HepG2 (cell line): ENCODE measurements around the gene MTMR3. TPM values are rescaled to one million over a fixed set of nuclear protein-coding genes. Genes with fewer than 3 reads are reported as not detected.
A peak's percentile ranks its signal among the peaks of the same experiment; 100 is the strongest.

Experiments
- AGO2 ChIP-seq: fragments of 200-400 bp; formaldehyde crosslinking; optimal IDR thresholded peaks from 2 replicates; pipeline ENCODE3; 2017; ENCODE audit warnings: mild to moderate bottlenecking, low read depth, low read length, moderate library complexity
- ARNT ChIP-seq: fragments of 450-650 bp; IDR thresholded peaks from 2 replicates; pipeline ENCODE4 v1.6.1; 2017
- CBX5 ChIP-seq: sonication (generic); formaldehyde crosslinking; IDR thresholded peaks from 2 replicates; pipeline ENCODE4 v1.4.0; 2020; ENCODE audit warnings: missing genetic modification reagents, borderline replicate concordance
- HNRNPL ChIP-seq: fragments of 200-400 bp; formaldehyde crosslinking; IDR thresholded peaks from 2 replicates; pipeline ENCODE4 v1.6.1; 2017; ENCODE audit warnings: mild to moderate bottlenecking, low read depth, low read length
- HOXA7 ChIP-seq: sonication (generic); formaldehyde crosslinking; IDR thresholded peaks from 2 replicates; pipeline ENCODE4 v1.8.1; 2022; ENCODE audit warnings: mild to moderate bottlenecking, missing genetic modification reagents, moderate library complexity
- IRX3 ChIP-seq: sonication (generic); formaldehyde crosslinking; IDR thresholded peaks from 2 replicates; pipeline ENCODE4 v1.8.1; 2023; ENCODE audit warnings: mild to moderate bottlenecking, low read depth, missing genetic modification reagents, borderline replicate concordance
- MXD4 ChIP-seq: IDR thresholded peaks from 2 replicates; pipeline ENCODE4 v1.6.1; 2016; ENCODE audit warnings: mild to moderate bottlenecking, missing biosample characterization, missing genetic modification reagents
- NPAS2 ChIP-seq: sonication (generic); formaldehyde crosslinking; IDR thresholded peaks from 2 replicates; pipeline ENCODE4 v1.8.0; 2022; ENCODE audit warnings: mild to moderate bottlenecking, missing genetic modification reagents, borderline replicate concordance
- NR2F2 ChIP-seq: IDR thresholded peaks from 2 replicates; pipeline ENCODE4 v1.6.1; 2012; ENCODE audit warnings: low read depth, inconsistent platforms, borderline replicate concordance
- ONECUT2 ChIP-seq: sonication (generic); formaldehyde crosslinking; IDR thresholded peaks from 2 replicates; pipeline ENCODE4 v1.4.0; 2020; ENCODE audit warnings: missing genetic modification reagents
- PRPF4 ChIP-seq: fragments of 200-400 bp; formaldehyde crosslinking; IDR thresholded peaks from 2 replicates; pipeline ENCODE4 v1.6.1; 2016; ENCODE audit warnings: low read length, low read depth; ENCODE audit not compliant: poor library complexity, severe bottlenecking
- SALL2 ChIP-seq: sonication (generic); formaldehyde crosslinking; IDR thresholded peaks from 2 replicates; pipeline ENCODE4 v1.8.1; 2023; ENCODE audit warnings: mild to moderate bottlenecking, missing genetic modification reagents, inconsistent platforms
- ZFP36L2 ChIP-seq: sonication (generic); formaldehyde crosslinking; IDR thresholded peaks from 2 replicates; pipeline ENCODE4 v1.4.0; 2020; ENCODE audit warnings: missing genetic modification reagents
- ZFP82 ChIP-seq: sonication (generic); formaldehyde crosslinking; IDR thresholded peaks from 2 replicates; pipeline ENCODE4 v1.5.1; 2020; ENCODE audit warnings: mild to moderate bottlenecking, missing genetic modification reagents, borderline replicate concordance
- ZFP90 ChIP-seq: sonication (generic); formaldehyde crosslinking; IDR thresholded peaks from 2 replicates; pipeline ENCODE4 v1.8.0; 2022; ENCODE audit warnings: missing genetic modification reagents, mild to moderate bottlenecking, inconsistent platforms, borderline replicate concordance
- ZNF121 ChIP-seq: sonication (generic); formaldehyde crosslinking; IDR thresholded peaks from 2 replicates; pipeline ENCODE4 v1.5.0; 2020; ENCODE audit warnings: mild to moderate bottlenecking, missing genetic modification reagents
- ZNF333 ChIP-seq: sonication (generic); formaldehyde crosslinking; IDR thresholded peaks from 2 replicates; pipeline ENCODE4 v1.4.0; 2020; ENCODE audit warnings: mild to moderate bottlenecking, missing genetic modification reagents, borderline replicate concordance
- polyA plus RNA-seq, 8 experiments: library from polyadenylated mRNA; depleted of rRNA in 3 of 8; stranded (reverse) in 7 of 8; unstranded in 1 of 8; fragments of >200 nt; fragmentation: Illumina TruSeq in 4 of 8; extraction: Trizol in 4 of 8; gene quantifications; 2 replicates each; pipeline versions ENCODE4 v1.2.1 to v1.2.3, GENCODE V29; 2011 to 2016; ENCODE audit warnings: low read depth in 4 of 8, missing spikeins in 1 of 8, mixed read lengths in 1 of 8; ENCODE audit not compliant: insufficient read depth in 1 of 8
- total RNA-seq, 5 experiments: library from RNA; depleted of rRNA; stranded (reverse); fragments of >200 nt; fragmentation: Illumina TruSeq; extraction: Trizol; gene quantifications; 2 replicates each; pipeline ENCODE4 v1.2.3, GENCODE V29; 2016; ENCODE audit warnings: low read depth in 1 of 5
- TF ChIP-seq, protein P1 (sequence below): sonication (generic); formaldehyde crosslinking; IDR thresholded peaks from 2 replicates; pipeline ENCODE4 v1.4.0; 2020; ENCODE audit warnings: mild to moderate bottlenecking, missing genetic modification reagents
- TF ChIP-seq, protein P2 (sequence below): sonication (generic); formaldehyde crosslinking; IDR thresholded peaks from 2 replicates; pipeline ENCODE4 v1.4.0; 2020; ENCODE audit warnings: missing genetic modification reagents; ENCODE audit errors: not compliant biosample characterization
- TF ChIP-seq, protein P3 (sequence below): sonication (generic); formaldehyde crosslinking; IDR thresholded peaks from 2 replicates; pipeline ENCODE4 v1.5.0; 2020; ENCODE audit warnings: missing genetic modification reagents
- TF ChIP-seq, protein P4 (sequence below): sonication (generic); formaldehyde crosslinking; IDR thresholded peaks from 2 replicates; pipeline ENCODE4 v1.8.0; 2022; ENCODE audit warnings: mild to moderate bottlenecking, missing genetic modification reagents, moderate library complexity
- TF ChIP-seq, protein P5 (sequence below), 2 experiments: sonication (generic) in 1 of 2; formaldehyde crosslinking in 1 of 2; IDR thresholded peaks; 2 replicates each; pipeline versions ENCODE4 v1.5.1 to v1.6.1; 2011 to 2020; ENCODE audit warnings: borderline replicate concordance in 1 of 2, low read depth in 1 of 2, low read length in 1 of 2, mild to moderate bottlenecking in 1 of 2, missing genetic modification reagents in 1 of 2, moderate library complexity in 1 of 2
- TF ChIP-seq, protein P6 (sequence below): sonication (generic); formaldehyde crosslinking; IDR thresholded peaks from 2 replicates; pipeline ENCODE4 v1.8.0; 2022; ENCODE audit warnings: mild to moderate bottlenecking, missing genetic modification reagents, moderate library complexity

Gene MTMR3
- total and polyA plus RNA-seq, 2 of the 13 experiments (the other 11 are each of a cell fraction or from before 2014, with no cell fraction given), result 12.6 to 24.8 TPM

DNA sequence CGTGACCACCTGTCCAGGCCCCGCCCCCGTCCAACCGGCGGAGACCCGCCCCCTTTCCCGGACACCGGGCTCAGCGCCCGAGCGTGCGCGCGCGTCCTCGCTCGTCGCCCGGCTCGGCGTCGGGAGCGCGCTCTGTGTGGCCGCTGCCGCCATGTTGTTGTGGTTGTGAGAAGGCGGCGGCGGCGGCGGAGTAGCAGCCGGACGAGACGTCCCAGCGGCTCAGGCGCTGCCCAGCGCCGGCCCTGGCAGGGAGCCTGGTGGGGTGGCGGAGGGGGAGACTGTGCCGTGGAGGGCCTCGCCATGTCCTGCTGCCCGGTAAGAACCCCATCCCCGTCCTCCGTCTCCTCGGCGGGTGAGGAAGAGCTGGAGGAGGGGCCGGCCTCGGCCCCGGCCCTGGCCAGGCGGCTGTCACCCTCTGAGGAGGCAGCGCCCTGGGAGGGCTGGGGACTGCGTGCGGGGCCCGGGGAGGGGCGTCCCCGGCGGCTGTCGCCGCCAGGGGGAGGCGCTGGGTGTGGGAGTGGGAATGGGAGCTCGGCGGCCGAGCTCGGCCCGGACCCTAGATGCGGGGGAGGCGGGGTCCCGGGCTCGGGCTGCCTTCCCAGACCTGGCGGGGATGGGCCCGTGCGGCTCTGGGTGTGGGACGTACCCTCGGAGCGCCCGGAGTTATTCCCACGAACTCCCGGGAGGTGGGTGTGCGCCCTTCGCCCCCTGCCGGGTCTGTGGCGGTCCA, at the start of gene MTMR3 (continued):
- TF ChIP-seq HNRNPL (no peak), NPAS2 (no peak), ZNF121 (no peak), ZFP82 (CRISPR knock-in tag) (no peak), ZFP36L2 (no peak), SALL2 (CRISPR knock-in tag) (peak; percentile 54; the same call in 1 of the 2 replicates), AGO2 (peak; percentile 54), HOXA7 (CRISPR knock-in tag) (no peak), ONECUT2 (CRISPR knock-in tag) (no peak), IRX3 (no peak), CBX5 (CRISPR knock-in tag) (no peak), ZNF333 (no peak; the same call in 1 of the 2 replicates), NR2F2 (no peak), ZFP90 (CRISPR knock-in tag) (peak; percentile 63; the same call in 1 of the 2 replicates), MXD4 (CRISPR knock-in tag) (peak; percentile 68; the same call in 1 of the 2 replicates), PRPF4 (no peak), ARNT (no peak)
- TF ChIP-seq, protein P1, sequence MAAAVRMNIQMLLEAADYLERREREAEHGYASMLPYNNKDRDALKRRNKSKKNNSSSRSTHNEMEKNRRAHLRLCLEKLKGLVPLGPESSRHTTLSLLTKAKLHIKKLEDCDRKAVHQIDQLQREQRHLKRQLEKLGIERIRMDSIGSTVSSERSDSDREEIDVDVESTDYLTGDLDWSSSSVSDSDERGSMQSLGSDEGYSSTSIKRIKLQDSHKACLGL (CRISPR knock-in tag), result no peak; the same call in 1 of the 2 replicates
- TF ChIP-seq, protein P2, sequence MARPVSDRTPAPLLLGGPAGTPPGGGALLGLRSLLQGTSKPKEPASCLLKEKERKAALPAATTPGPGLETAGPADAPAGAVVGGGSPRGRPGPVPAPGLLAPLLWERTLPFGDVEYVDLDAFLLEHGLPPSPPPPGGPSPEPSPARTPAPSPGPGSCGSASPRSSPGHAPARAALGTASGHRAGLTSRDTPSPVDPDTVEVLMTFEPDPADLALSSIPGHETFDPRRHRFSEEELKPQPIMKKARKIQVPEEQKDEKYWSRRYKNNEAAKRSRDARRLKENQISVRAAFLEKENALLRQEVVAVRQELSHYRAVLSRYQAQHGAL (CRISPR knock-in tag), result no peak
- TF ChIP-seq, protein P3, sequence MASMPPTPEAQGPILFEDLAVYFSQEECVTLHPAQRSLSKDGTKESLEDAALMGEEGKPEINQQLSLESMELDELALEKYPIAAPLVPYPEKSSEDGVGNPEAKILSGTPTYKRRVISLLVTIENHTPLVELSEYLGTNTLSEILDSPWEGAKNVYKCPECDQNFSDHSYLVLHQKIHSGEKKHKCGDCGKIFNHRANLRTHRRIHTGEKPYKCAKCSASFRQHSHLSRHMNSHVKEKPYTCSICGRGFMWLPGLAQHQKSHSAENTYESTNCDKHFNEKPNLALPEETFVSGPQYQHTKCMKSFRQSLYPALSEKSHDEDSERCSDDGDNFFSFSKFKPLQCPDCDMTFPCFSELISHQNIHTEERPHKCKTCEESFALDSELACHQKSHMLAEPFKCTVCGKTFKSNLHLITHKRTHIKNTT (CRISPR knock-in tag), result no peak
- TF ChIP-seq, protein P4, sequence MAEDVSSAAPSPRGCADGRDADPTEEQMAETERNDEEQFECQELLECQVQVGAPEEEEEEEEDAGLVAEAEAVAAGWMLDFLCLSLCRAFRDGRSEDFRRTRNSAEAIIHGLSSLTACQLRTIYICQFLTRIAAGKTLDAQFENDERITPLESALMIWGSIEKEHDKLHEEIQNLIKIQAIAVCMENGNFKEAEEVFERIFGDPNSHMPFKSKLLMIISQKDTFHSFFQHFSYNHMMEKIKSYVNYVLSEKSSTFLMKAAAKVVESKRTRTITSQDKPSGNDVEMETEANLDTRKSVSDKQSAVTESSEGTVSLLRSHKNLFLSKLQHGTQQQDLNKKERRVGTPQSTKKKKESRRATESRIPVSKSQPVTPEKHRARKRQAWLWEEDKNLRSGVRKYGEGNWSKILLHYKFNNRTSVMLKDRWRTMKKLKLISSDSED (CRISPR knock-in tag), result no peak
- TF ChIP-seq, protein P5, sequence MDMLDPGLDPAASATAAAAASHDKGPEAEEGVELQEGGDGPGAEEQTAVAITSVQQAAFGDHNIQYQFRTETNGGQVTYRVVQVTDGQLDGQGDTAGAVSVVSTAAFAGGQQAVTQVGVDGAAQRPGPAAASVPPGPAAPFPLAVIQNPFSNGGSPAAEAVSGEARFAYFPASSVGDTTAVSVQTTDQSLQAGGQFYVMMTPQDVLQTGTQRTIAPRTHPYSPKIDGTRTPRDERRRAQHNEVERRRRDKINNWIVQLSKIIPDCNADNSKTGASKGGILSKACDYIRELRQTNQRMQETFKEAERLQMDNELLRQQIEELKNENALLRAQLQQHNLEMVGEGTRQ (IDR thresholded peaks at IDR 0.05; ENCODE audit: low read depth, low read length), result no peak
- TF ChIP-seq, protein P5 (CRISPR knock-in tag; IDR thresholded peaks at IDR 0.05; ENCODE audit: borderline replicate concordance), result no peak
- TF ChIP-seq, protein P6, sequence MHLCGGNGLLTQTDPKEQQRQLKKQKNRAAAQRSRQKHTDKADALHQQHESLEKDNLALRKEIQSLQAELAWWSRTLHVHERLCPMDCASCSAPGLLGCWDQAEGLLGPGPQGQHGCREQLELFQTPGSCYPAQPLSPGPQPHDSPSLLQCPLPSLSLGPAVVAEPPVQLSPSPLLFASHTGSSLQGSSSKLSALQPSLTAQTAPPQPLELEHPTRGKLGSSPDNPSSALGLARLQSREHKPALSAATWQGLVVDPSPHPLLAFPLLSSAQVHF (CRISPR knock-in tag), result no peak
